Effector CD4-positive, alpha-beta T cell (primary cell): ENCODE data around the gene CAMK2B.

Experiments used
- DNase-seq: peaks from one replicate; pipeline ENCODE4 v3.0.0-alpha.2; 2020

CAMK2B gene

GRCh38 chr7:44329888-44330287 lies 4.5 kb upstream of the CAMK2B start:
- no peak for DNase-seq

GRCh38 chr7:44329081-44329480 lies 3.7 kb upstream of the CAMK2B start:
- DNase-seq = no peak

GRCh38 chr7:44327981-44328380 lies 2.6 kb upstream of the CAMK2B start:
- DNase-seq = no peak

- no peak for DNase-seq
Observed at GRCh38 chr7:44326261-44327125, 1.1 kb upstream of the CAMK2B start.

GRCh38 chr7:44325811-44326241 lies 432 bp upstream of the CAMK2B start:
- no peak for DNase-seq

- no peak for DNase-seq
Observed at GRCh38 chr7:44324481-44325200, 753 bp downstream of the CAMK2B start.

- DNase-seq = no peak
Observed at GRCh38 chr7:44324204-44324480, 1.3 kb downstream of the CAMK2B start.

GRCh38 chr7:44323381-44324203 lies 1.8 kb downstream of the CAMK2B start:
- DNase-seq = no peak

- DNase-seq = no peak
Observed at GRCh38 chr7:44322631-44323363, 2.6 kb downstream of the CAMK2B start.

- DNase-seq = no peak
Observed at GRCh38 chr7:44321796-44322195, 3.6 kb downstream of the CAMK2B start.

- DNase-seq = no peak
Observed at GRCh38 chr7:44320794-44321371, 4.5 kb downstream of the CAMK2B start.

- no peak for DNase-seq
Observed at GRCh38 chr7:44320141-44320540, 5.3 kb downstream of the CAMK2B start.

GRCh38 chr7:44318332-44318731 lies 7.1 kb downstream of the CAMK2B start:
- no peak for DNase-seq

- DNase-seq = no peak
Observed at GRCh38 chr7:44315301-44315903, 10.0 kb downstream of the CAMK2B start.

GRCh38 chr7:44313621-44314031 lies 11.8 kb downstream of the CAMK2B start:
- DNase-seq = no peak

- DNase-seq = no peak
Observed at GRCh38 chr7:44313016-44313415, 12.4 kb downstream of the CAMK2B start.

GRCh38 chr7:44311561-44312495 lies 13.6 kb downstream of the CAMK2B start:
- DNase-seq = no peak

GRCh38 chr7:44310221-44310848 lies 15.1 kb downstream of the CAMK2B start:
- no peak for DNase-seq

- no peak for DNase-seq
Observed at GRCh38 chr7:44309271-44310091, 15.9 kb downstream of the CAMK2B start.
